ENCODE measurements around the gene ZFP62. TPM values are rescaled to one million over a fixed set of nuclear protein-coding genes. Genes with fewer than 3 reads are reported as not detected.

ZFP62 gene
- total and polyA plus RNA-seq, 2 of the 8 experiments (the other 6 are each of a cell fraction or from before 2014, with no cell fraction given): 9.3 to 38.5 TPM

DNA sequence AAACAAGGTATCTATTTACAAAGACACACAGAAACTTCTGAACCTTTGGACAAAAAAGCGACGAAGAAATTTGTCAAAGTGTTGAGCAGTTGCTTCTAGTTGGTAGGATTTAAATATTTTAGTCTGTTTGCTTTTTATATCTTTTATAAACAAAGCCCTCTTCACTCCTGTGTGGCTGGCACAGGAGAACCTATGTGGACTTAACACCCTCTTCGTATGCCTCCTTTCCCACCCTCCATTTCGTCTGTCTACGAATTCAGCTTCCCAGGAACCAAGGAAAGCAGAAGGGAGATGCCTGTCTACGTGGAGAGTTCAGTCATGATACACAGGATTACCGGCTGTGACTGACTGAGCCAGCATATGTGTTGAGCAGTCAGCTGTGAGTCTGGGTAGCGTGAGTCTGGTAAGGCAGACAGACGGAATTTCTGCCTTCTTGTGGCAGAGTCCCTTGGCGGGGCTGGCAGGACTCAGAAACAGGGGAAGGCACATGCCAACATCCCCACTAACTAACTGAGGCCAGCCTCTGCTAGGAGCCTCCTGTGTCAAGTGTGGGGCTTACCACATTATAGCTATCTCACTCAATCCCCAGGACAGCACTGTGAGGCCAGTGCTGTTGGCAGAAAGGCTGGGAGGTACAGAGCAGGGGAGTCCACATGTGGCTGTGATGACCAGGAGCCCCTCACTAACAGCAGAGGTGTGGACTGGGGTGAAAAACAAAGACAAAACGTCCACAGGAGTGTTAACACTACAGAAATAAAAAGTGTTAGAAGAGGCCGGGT lies 13.9 kb upstream of the ZFP62 start:
- CTCF ChIA-PET (ENCODE audit: partially characterized antibody): interaction anchor here (1.7 kb wide), 1 partner anchor 169 kb away, joined by 4 read pairs; no protein-coding TSS in a partner anchor
- H3K27me3 ChIP-seq (replicated peaks in 1 of 4; ENCODE audit: control insufficient read depth in 3 of 4, extremely low read depth in 1 of 4, insufficient read depth in 3 of 4, low read length in 3 of 4): no peaks in the 10 kb centered on the region

More for the DNA sequence above, 13.9 kb upstream of the ZFP62 start:
- Histone ChIP-seq H3K56ac (replicated peaks; ENCODE audit: insufficient read length, low read depth, low read length) (no peak overlapping the region), H3K9me3 (ENCODE audit: insufficient read depth in 2 of 2, low read depth in 1 of 2, low read length in 1 of 2) (no peaks in the 10 kb centered on the region), H3K4ac (replicated peaks; ENCODE audit: insufficient read length, low read depth, low read length) (no peak overlapping the region), H2BK120ac (replicated peaks; ENCODE audit: low read depth, low read length) (no peak overlapping the region), H3K4me3 (ENCODE audit: extremely low read depth in 1 of 4, insufficient read depth in 2 of 4, low read depth in 3 of 4, low read length in 4 of 4) (no peak overlapping the region), H2AFZ (ENCODE audit: low read length) (no peak overlapping the region), H2BK12ac (ENCODE audit: low read depth, low read length) (no peak overlapping the region), H3K14ac (ENCODE audit: insufficient read length) (no peak overlapping the region), H3K23me2 (ENCODE audit: low read depth, low read length) (no peaks in the 10 kb centered on the region), H3K4me2 (ENCODE audit: insufficient read depth in 1 of 2, low read depth in 2 of 2, low read length in 2 of 2) (no peak overlapping the region), H2AK5ac (ENCODE audit: low read depth, low read length) (no peak overlapping the region), H3K36me3 (ENCODE audit: control insufficient read depth in 2 of 4, insufficient read depth in 4 of 4, low read length in 3 of 4) (no peaks in the 10 kb centered on the region), H4K5ac (ENCODE audit: insufficient read length, low read depth, low read length) (no peak overlapping the region), H3K4me1 (replicated peaks in 1 of 4; ENCODE audit: control insufficient read depth in 3 of 4, insufficient read depth in 4 of 4, low read length in 3 of 4) (no peaks in the 10 kb centered on the region; a peak in 1 of 7 replicates), H4K8ac (ENCODE audit: extremely low read depth, insufficient read depth, low read length) (no peak overlapping the region), H3K27ac (ENCODE audit: low read depth, low read length) (no peak overlapping the region), H3K79me2 (ENCODE audit: control insufficient read depth in 1 of 2, insufficient read depth in 2 of 2, low read length in 2 of 2) (no peaks in the 10 kb centered on the region), H2BK15ac (ENCODE audit: low read length) (no peak overlapping the region), H3K23ac (ENCODE audit: insufficient read length) (no peak overlapping the region), H2BK5ac (ENCODE audit: low read depth, low read length) (no peak overlapping the region), H3K18ac (ENCODE audit: extremely low read depth, low read length) (no peak overlapping the region), H3K9ac (replicated peaks in 1 of 4; ENCODE audit: extremely low read depth in 1 of 4, low read depth in 3 of 4, low read length in 3 of 4) (no peak overlapping the region), H4K91ac (replicated peaks; ENCODE audit: insufficient read length, low read length) (no peak overlapping the region), H3K79me1 (ENCODE audit: low read depth, low read length) (no peaks in the 10 kb centered on the region), H4K20me1 (replicated peaks in 1 of 2; ENCODE audit: control insufficient read depth in 1 of 2, insufficient read depth in 2 of 2, low read length in 2 of 2) (no peaks in the 10 kb centered on the region), H2BK20ac (ENCODE audit: low read length) (no peak overlapping the region)
- POLR2A ChIA-PET (ENCODE audit: partially characterized antibody): no interaction called here
- 77% methylated on average over 12 of the region's 12 CpGs; no CpG with 5 or more reads in 1 of the 2 experiments for WGBS, 2 experiments (ENCODE audit: extremely low coverage in 1 of 2, insufficient coverage in 1 of 2, insufficient read length in 1 of 2, insufficient replicate concordance in 2 of 2, low coverage in 1 of 2, low lambda C conversion rate in 2 of 2, missing lambda C conversion rate in 1 of 2)
- FAIRE-seq (no peak), DNase-seq (ENCODE audit: low read depth in 1 of 2, low spot score in 2 of 2) (no peak)
- TF ChIP-seq SIN3A (conservative IDR thresholded peaks at IDR 0.05 in 1 of 2, IDR thresholded peaks at IDR 0.05 in 1 of 2; ENCODE audit: low read depth in 1 of 2, low read length in 2 of 2): no peak
- no peak for TF ChIP-seq SAP30 (IDR thresholded peaks at IDR 0.05; ENCODE audit: insufficient read depth, insufficient replicate concordance, low read length)
- no peak for TF ChIP-seq TBP (IDR thresholded peaks at IDR 0.05; ENCODE audit: low read depth, low read length)

Data from H1 (cell line).